Measurements from ENCODE around the gene SAFB. TPM values are rescaled to one million over a fixed set of nuclear protein-coding genes. Genes with fewer than 3 reads are reported as not detected.
"Not testable (repeated sequence)": the region's sequence is repeated elsewhere in the genome, so short reads cannot be mapped to it uniquely, and the experiment has no call there.

The SAFB gene
- total RNA-seq, 1 donor from 2014 or later: 77.9 TPM

DNA sequence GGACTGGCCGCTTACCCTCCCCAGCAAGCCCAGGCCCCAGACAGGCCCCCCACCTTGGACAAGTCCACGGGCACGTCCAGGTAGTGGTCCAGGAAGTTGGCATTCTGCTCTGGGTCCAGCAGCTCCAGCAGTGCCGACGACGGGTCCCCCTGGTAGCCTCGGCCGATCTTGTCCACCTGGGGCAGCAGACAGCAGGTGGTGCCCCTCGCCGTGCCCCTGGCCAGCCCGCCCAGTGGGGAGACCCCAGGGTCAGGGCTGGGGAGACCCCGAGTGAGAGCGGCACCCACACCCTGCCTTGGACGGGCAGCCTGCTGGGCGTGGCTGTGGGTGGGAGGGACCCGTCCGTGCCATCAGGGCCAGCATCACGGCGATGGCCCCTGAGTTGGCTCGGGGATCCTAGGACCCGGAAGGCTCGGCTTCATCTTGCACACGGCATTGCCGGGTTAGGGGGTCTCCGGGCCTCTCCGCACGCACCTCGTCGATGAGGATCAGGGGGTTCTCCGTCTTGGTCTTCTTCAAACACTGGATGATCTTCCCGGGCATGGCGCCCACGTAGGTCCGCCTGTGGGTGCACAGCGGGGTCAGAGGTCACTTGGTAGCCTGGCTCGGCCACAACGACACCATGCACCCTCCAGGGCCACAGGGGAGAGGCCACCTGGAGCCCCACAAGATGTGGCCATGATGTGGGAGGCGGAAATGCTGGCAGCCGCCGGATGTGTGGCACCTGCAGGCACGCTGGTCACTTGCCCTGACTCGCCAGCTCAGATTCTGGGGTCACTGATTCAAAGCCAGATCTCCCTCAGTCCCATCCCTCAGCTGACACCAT is 73.5 kb downstream of the SAFB start:
- no peak for DNase-seq (ENCODE audit: extremely low read depth, low read depth, low spot score)

DNA sequence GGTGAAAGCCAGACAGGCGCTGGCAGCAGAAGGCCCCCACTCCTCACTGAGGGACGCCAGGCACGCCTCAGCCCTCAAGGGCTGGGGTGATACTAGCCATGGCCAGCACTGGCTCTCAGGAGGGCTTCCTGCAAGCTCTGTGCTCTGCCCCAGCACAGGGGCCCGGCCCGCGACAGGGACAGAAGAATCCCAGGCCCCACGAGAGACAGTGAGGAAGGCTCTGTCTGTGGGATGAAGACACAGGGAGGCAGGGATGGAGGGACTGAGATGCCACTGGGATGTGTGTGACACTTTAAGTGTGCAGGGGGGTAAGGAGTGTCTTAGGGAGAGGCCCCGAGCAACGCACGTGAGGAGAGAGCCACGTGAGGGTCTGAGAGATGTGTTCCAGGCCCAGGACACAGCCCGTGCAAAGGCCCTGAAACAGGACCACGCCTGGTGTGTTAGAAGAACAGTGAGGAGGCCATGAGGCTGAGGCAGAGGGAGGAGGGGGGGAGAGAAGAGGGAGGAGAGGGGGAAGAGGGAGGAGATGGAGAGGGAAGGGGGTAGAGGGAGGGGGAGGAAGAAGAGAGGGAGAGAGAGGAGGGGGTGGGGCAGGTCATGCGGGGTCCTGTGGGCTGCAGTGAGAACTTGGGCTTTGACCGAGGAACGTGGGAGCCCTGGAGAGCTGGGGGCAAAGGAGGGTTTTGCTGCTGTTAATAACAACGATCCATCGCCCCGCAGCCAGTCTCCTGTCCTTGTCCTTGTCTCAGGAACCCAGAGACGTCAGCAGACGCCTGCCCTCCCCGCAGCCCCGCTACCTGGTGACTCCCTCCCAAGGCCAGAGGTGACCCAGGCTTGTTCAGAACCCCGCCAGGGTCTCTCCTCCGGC is 74.4 kb downstream of the SAFB start:
- DNase-seq (ENCODE audit: extremely low read depth, low read depth, low spot score): no peak

DNA sequence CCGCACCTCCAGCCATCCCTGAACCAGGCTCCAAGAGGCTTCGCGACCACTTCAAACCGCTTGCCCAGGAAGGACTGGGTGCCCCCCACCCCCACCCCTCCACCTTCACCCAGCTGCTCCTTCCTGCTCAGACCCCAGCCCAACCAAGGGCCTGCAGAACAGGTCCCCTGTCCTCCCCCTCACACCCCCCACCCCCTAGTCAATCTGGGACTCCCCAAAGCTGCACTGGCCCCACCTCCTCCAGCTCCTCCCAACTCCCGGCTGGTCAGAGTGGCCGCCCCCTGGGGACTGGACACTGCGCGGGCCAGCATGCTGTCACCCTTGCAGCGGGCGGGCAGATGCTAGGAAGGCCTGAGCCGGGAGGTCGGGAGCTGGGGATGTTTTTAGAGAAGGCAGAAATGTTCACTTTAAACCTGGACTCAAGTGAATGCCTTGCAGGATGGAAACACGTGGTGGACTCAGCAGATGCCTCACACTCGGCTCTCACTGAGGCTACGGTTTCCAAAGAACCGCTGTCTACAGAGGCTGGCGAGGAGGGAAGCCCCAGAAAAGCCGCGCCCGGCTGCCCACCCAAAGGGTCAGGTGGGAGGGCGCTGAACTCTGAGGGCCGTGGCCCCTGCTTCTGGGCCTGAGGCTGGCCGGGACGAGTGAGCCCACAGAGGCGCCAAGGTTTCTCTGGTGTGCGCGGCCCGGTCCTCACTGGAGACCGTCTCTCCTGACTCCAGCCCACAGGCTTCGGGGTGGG is 75.2 kb downstream of the SAFB start:
- no peak for DNase-seq (ENCODE audit: extremely low read depth, low read depth, low spot score)

DNA sequence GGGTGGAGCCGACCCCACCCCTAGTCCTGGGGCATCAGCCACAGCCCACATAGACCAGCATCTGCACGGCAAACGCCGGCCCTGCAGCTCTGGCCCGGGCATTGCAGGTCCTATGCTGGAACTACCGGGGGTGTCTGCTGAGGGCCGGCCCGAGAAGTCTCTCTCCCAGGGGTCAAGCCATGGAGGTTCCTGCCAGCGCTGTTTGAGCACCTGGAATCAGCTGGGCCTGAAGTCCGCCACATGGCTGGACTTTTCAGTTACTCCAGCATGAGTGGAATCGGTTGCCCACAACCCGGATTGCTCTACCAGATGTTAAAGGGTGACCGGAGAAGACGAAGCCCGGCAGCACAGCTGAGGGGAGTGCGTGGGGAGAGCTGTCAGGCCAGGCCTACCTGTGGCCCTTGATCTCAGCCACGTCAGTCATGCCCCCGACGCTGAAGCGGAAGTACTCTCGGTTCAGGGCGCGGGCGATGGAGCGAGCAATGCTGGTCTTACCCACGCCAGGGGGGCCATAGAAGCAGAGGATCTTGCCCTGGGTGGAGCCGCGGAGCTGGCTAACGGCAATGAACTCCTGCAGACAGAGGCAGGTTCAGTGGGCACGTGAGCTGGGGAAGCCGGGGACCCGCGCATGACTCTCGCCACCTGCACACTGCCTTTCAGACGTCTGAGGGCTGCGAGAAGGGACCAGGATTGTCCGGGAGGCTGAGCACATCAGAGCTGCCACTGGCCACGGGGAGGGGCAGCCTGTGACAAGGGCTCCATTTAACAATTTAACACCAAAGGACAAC is 75.9 kb downstream of the SAFB start:
- DNase-seq (ENCODE audit: extremely low read depth, low read depth, low spot score): no peak

DNA sequence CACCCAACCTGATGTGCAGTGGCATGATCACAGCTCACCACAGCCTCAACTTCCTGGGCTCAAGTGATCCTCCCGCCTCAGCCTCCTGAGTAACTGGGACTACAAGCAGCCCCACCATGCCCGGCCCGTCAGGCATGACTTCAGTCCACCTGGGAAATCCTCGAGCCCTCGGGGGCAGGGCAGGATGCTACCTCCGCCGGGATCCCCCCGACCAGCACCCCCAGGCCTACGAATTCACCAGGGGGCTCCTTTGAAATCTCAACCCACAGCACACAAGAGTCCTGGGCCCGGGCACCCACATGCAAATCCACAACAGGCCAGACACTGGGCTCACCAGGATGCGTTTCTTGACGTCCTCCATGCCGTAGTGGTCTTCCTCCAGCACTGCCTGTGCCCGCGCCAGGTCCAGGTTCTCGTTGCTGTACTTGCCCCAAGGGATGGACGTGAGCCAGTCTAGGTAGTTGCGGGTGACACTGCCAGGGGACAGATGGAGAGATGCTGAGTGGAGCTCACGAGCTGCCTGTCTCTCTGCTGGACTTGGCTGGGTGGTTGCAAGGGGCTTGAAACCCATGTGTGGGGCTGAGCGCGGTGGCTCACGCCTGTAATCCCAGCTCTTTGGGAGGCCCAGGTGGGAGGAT is 77.7 kb downstream of the SAFB start:
- DNase-seq (ENCODE audit: extremely low read depth, low read depth, low spot score): no peak

DNA sequence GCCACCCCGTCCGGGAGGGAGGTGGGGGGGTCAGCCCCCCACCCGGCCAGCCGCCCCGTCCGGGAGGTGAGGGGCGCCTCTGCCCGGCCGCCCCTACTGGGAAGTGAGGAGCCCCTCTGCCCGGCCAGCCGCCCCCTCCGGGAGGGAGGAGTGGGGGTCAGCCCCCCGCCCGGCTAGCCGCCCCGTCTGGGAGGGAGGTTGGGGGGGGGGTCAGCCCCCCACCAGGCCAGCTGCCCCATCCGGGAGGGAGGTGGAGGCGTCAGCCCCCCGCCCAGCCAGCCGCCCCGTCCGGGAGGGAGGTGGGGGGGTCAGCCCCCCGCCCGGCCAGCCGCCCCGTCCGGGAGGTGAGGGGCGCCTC is 79.1 kb downstream of the SAFB start:
- not testable (repeated sequence) for DNase-seq (ENCODE audit: extremely low read depth, low read depth, low spot score)

DNA sequence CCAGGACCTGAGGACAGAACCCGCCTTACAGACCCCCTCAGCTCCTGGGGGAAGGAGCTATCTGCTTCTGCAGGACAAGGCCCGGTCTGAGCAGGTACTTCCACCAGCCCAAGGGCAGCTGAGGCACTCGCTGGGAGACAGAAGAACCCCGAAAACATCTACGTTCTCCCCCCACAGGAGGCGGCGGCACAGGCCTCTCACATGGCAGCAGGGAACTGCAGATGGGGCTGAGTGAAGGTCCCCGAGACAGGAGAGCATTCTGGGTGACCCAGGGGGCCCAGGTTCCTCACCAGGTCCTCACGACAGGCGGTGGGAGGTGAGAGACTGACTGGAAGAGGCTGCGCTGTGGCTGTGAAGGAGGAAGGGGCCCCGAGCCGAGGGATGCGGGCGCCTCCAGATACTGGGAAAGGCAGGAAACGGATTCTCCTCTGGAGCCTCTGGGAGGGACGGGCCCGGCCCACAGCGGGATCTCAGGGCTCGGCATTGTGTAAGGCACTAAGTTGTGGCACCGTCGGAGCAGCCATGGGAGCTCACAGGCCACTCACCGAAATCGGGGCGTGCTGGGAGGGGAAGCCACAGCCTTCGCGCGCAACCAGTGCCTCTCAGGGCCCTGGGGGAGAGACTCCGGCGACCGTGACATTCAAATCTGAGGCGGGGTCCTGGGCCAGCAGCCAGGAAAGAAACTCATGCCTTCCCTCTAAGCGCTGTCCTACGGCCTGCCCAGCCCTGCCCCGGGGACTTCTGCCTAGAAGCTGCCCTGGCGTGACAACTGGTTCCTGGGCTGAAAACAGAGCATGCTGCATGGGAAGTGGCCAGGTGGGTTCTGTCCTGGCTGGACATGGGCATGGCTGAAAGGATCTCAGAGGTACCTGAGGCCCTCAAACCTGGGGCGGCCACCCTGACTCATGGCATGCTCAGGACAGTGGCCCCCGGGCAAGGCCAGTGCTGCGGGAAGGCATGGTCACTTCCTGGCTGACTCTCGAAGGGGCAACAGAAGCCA is 81.2 kb downstream of the SAFB start:
- DNase-seq (ENCODE audit: extremely low read depth, low read depth, low spot score): no peak

DNA sequence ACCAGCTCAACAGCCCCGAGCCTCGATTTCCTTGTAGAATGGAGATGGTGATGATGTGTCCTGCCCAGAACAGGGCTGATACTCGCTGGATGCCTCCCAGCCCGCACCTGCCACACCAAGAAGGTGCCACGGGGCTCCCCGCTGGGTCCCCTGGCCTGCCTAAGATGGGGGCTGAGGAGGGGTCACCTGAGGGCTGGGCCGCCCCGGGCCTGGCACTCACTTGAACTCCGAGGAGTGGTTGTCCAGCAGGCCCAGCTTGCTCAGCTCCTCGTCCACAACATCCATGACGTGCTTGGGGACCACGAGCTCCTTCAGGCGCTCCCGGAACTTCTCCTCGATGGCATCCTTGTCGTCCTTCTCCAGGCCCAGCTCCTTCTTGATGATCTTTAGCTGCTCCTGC is 82.7 kb downstream of the SAFB start:
- DNase-seq (ENCODE audit: extremely low read depth, low read depth, low spot score): no peak

DNA sequence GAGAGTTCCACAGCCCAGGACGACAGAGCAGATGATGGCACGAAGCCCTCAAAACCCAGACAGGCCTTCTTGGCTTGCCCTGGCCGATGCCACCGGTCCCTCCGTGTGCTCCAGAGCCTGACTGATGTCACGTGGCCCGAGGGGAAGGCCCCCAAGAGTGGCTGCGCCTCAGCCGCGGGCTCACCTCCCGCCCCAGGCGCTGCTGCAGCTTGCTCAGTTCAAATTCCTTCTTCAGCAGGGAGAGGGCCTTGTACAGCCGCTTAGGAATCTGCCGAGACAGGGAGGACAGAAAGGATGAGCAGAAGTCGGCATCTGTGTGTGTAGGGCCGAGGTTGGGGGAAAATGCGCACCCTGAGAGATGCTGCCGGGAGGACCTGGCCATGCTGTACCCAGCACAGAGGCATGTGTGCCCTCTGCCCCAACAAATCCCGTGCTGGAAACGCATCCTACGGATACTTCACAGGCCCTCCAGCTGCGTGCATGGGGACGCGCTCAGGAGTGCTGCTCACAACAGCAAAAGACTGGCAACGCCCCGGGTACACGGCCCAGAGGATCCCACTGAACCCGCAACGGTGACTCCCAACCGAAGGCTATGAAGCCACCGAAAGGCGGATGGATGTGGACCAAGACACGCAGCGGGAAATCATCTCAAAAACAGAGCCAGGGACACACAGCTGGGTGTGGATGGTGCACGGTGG is 84.1 kb downstream of the SAFB start:
- DNase-seq (ENCODE audit: extremely low read depth, low read depth, low spot score): no peak

DNA sequence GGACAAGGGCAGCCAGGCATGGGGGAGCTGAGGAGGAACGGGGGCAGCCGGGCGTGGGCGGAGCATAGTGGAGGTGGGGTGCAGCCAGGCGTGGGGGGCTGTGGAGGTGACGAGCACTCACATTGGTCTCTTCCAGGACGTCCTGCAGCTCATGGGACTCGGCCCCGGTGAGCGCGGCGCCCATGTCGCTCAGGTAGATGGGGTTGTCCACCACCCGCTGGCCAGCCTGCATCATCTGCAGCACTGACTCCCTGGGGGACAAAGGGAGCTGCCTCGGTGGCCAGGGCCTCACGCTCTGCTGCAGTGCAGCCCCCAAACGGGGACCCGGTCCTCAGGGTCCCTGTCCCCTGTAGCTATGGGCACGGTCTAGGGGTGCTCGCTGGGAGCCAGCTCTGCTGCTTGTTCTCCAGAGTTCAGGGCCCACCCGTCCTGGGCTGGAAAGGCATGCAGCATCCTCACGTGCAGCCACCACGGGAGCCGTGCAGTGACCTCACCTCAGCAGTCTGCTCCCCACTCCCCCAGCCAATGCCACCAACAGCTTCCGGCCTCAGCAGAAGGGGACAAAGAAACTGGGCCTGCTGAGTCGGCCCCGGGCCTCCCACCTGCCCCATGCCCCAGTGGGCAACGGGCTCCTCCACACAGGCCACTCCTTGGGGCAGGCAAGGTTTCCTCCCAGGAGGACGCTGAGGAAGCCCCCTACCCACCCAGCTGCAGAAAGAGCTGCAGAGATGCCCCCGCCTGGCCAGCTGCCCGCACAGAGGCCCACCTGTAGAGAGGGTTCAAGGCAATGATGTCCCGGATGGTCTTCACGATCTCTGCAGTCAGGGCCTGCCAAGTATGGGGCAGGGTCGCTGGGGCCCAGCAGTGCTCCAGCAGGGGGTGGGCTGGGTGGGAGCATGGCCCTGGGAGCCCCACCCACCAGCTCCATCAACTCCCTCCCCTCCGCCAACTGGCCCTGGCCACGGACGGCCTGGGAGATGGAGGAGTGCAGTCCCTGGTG is 85.0 kb downstream of the SAFB start:
- DNase-seq (ENCODE audit: extremely low read depth, low read depth, low spot score): no peak

DNA sequence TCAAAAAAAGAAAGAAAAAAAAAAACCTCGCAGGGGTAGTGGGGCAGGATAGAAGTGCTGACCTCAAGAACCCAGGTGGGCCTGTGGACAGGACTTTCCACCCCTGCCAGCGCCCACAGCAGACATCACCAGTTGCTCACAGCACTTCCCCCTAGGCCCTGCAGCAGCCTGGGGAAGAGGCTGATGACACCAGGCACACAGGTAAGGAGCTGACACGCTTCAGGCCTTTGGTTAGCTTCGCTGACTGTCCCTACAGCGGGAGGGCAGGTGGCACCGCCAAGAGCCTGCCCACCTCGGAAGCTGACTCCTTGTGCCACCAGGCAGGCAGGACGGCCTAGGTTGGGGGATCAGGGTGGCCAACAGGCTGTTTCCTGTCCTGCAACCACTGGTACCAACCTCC is 88.1 kb downstream of the SAFB start:
- DNase-seq (ENCODE audit: extremely low read depth, low read depth, low spot score): no peak

DNA sequence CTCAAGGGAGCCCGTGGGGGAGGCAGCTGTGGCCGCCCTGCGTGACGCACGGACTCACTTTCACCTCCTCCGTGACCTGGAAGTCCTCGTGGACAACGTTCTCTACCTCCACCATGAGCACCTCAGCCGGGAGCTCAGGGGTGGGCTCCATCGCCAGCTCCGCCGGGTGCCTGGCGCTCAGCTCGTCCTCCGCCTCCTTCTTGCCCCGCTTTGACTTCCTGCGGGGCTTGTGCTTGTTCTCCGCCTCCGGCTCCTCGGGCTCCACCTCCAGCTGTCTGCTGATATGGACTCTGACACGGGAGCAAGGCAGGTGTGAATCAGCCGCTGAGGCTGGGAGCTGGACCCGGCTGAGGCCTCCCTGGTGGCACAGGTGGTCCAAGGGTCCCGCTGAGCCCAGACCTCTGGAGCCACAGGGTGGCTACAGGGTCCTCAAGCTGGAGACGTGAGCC is 88.9 kb downstream of the SAFB start:
- no peak for DNase-seq (ENCODE audit: extremely low read depth, low read depth, low spot score)

DNA sequence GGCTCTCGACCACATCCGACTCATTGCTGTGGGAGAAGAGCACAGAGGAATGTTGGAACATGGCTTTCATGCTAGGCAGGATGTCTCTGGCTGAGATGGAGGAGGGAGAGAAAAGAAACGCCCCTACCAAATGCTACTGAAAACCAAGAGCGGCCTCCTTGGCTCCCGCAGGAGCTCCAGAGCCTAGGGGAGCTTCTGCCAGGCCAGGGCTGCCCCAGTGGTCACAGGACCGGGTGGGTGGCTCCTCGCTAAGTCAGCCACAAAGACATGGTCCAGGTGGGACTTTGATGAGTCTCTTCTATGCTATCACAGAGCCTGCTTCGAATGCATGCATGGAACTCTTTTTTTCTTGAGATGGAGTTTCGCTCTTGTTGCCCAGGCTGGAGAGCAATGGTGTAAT is 90.3 kb downstream of the SAFB start:
- DNase-seq (ENCODE audit: extremely low read depth, low read depth, low spot score): no peak

DNA sequence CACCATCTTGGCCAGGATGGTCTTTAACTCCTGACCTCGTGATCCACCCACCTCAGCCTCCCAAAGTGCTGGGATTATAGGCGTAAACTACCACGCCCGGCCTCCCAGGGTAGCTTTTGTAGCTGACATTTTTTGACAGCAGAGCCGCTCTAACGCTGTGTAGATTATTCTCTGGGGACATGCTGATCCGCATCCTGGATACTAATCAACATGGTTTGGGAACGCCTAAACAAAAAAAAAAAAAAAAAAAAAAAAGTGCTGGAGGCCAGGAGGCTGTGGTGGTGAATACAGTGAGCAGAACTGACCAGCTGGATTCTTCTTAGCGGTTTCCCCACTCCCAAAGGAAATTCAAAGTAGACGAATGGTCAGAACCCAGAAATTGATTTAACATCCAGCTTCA is 91.9 kb downstream of the SAFB start:
- no peak for DNase-seq (ENCODE audit: extremely low read depth, low read depth, low spot score)

DNA sequence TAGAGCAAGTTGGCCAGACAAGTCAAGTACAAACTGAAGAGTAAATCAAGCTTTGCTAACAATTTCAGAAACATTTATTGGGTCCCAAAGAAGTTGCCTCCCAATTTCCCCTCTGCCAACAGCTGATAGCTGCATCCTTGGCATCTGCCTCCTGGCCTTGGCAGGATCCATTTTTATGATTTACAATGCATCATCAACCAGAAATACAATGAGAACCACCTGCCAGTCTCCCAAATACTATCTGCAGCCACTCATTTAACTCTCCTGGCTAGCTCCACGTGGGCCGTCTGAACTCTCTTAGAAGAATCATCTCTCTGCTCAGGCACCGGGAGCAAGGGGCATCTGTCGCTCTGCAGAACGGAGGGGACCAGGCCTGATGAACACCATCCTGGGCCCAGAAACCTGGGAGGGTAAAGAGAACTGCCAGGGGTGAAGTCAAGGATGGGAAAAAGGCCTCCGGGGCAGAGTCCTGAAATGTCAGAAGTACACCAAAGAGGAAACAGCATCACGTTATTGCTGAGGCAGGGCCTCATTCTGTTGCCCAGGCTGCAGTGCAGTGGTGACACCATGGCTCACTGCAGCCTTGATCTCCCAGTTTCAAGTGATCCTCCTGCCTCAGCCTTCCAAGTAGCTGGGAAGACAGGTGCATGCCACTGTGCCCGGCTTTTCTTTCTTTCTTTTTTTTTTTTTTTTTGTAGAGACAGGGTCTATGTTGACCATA is 94.5 kb downstream of the SAFB start:
- DNase-seq (ENCODE audit: extremely low read depth, low read depth, low spot score): no peak
